GM12878 (cell line): Measurements from ENCODE around the gene MYLK4. TPM values are rescaled to one million over a fixed set of nuclear protein-coding genes. Genes with fewer than 3 reads are reported as not detected.

Experiments used
- ATAC-seq: fragments of 200-7000 bp; cut with Tn5 transposase; 3 replicates; pipeline ENCODE4 v1.9.1; 2020; ENCODE audit warnings: mild to moderate bottlenecking, moderate library complexity
- BruUV-seq: library from RNA; stranded (reverse); fragments of 400-500 nt; replicated peaks from 2 replicates; lab custom pipeline; 2021; lab: Mats Ljungman, UMichigan
- CTCF ChIA-PET: fragments of 300-600 bp; sonication (Branson Sonifier 250); formaldehyde crosslinking; extraction: SDS; loops from one replicate; lab custom pipeline; 2021; ENCODE audit warnings: inconsistent platforms; lab: Yijun Ruan, JAX
- POLR2A ChIA-PET: fragments of 350-600 bp; formaldehyde crosslinking; extraction: SDS; loops from one replicate; lab custom pipeline; 2021; ENCODE audit warnings: inconsistent platforms; lab: Charles Lee
- RAD21 ChIA-PET: fragments of 300-600 bp; sonication (Branson Sonifier 250); formaldehyde crosslinking; loops from one replicate; lab custom pipeline; 2023; ENCODE audit warnings: antibody characterized with exemption; ENCODE audit not compliant: unreplicated experiment; lab: Charles Lee
- SMC1A ChIA-PET: fragments of 300-600 bp; sonication (Branson Sonifier 250); formaldehyde crosslinking; loops from one replicate; lab custom pipeline; 2023; ENCODE audit not compliant: unreplicated experiment, uncharacterized antibody; lab: Charles Lee
- DNase-seq: peaks from one replicate; pipeline ENCODE4 v3.0.0-alpha.2; 2011; ENCODE audit warnings: low read depth, low spot score
- FAIRE-seq: peaks from 3 replicates; lab custom pipeline; 2011; peaks lifted over from hg19 to GRCh38; lab: Jason Lieb, UNC
- H2AFZ ChIP-seq: 2 replicates; pipeline ENCODE4 v1.6.0; 2011; ENCODE audit warnings: low read depth, low read length, control low read depth; ENCODE audit not compliant: control insufficient read depth
- H3K27ac ChIP-seq: 2 replicates; pipeline ENCODE4 v1.5.1; 2011; ENCODE audit warnings: control low read depth; ENCODE audit not compliant: control insufficient read depth, insufficient read depth
- H3K27me3 ChIP-seq, 2 experiments: replicated peaks in 1 of 2; 2 replicates each; pipeline versions ENCODE4 v1.6.0 to v1.6.1; 2011; ENCODE audit warnings: low read length in 1 of 2; ENCODE audit not compliant: control insufficient read depth in 2 of 2, insufficient read depth in 2 of 2
- H3K36me3 ChIP-seq, 2 experiments: 2 replicates each; pipeline ENCODE4 v1.5.1; 2011; ENCODE audit warnings: low read length in 1 of 2; ENCODE audit not compliant: control insufficient read depth in 2 of 2, insufficient read depth in 2 of 2
- H3K4me1 ChIP-seq: 2 replicates; pipeline ENCODE4 v1.6.1; 2011; ENCODE audit warnings: mild to moderate bottlenecking, low read length, moderate library complexity, mixed read lengths; ENCODE audit not compliant: control insufficient read depth, insufficient read depth
- H3K4me2 ChIP-seq: 2 replicates; pipeline ENCODE4 v1.6.0; 2011; ENCODE audit warnings: control low read depth; ENCODE audit not compliant: control insufficient read depth, insufficient read depth
- H3K4me3 ChIP-seq: fragments of 200-600 bp; sonication (generic); 2 replicates; pipeline ENCODE4 v1.5.1; 2016
- H3K79me2 ChIP-seq: 2 replicates; pipeline ENCODE4 v1.6.0; 2011; ENCODE audit warnings: low read length; ENCODE audit not compliant: control insufficient read depth, insufficient read depth
- H3K9ac ChIP-seq: 2 replicates; pipeline ENCODE4 v1.8.0; 2011; ENCODE audit warnings: low read length, control low read depth, mixed read lengths; ENCODE audit not compliant: control insufficient read depth, insufficient read depth
- H3K9me3 ChIP-seq: replicated peaks from 3 replicates; pipeline ENCODE4 v1.5.1; 2011; ENCODE audit warnings: mild to moderate bottlenecking, low read length; ENCODE audit not compliant: control insufficient read depth, insufficient read depth
- H4K20me1 ChIP-seq: 2 replicates; pipeline ENCODE4 v1.6.0; 2011; ENCODE audit not compliant: control insufficient read depth, insufficient read depth
- HSF1 ChIP-seq: fragments of 150-350 bp; IDR thresholded peaks from 2 replicates; pipeline ENCODE4 v1.6.1; 2014; ENCODE audit warnings: mild to moderate bottlenecking, low read depth, low read length
- JUND ChIP-seq: IDR thresholded peaks from 2 replicates; pipeline ENCODE4 v1.6.1; 2012; ENCODE audit warnings: low read depth, mild to moderate bottlenecking, low read length, improper control_type of control experiment, moderate library complexity
- KAT2A ChIP-seq: conservative IDR thresholded peaks from 2 replicates; pipeline ENCODE4 v1.6.1; 2011; ENCODE audit warnings: low read depth, low read length; ENCODE audit not compliant: control insufficient read depth
- MLLT1 ChIP-seq: fragments of 450-650 bp; IDR thresholded peaks from 2 replicates; pipeline ENCODE4 v1.6.1; 2016; ENCODE audit warnings: mild to moderate bottlenecking
- TBL1XR1 ChIP-seq: IDR thresholded peaks from 2 replicates; pipeline ENCODE4 v1.6.1; 2012; ENCODE audit warnings: low read depth, low read length, improper control_type of control experiment
- TCF12 ChIP-seq: IDR thresholded peaks from 2 replicates; pipeline ENCODE4 v1.6.1; 2011; ENCODE audit warnings: low read depth, mild to moderate bottlenecking, low read length
- ZBTB33 ChIP-seq: fragments of 450-650 bp; IDR thresholded peaks from 2 replicates; pipeline ENCODE4 v1.6.1; 2017; ENCODE audit warnings: mild to moderate bottlenecking
- WGBS: methylation state at CpG from one replicate; pipeline ENCODE4 v1.1.6; 2016; ENCODE audit warnings: low lambda C conversion rate; ENCODE audit not compliant: insufficient replicate concordance, insufficient coverage; ENCODE audit errors: missing lambda C conversion rate; 5-methylcytosine and 5-hydroxymethylcytosine counted together
- in situ Hi-C: fragments of 300-500 bp; cut with MboI; formaldehyde crosslinking; loops from 9 replicates; pipeline ENCODE4 v1.14.3; 2018; ENCODE audit warnings: mixed read lengths
- intact Hi-C: fragments of 100-400 bp; cut with micrococcal nuclease; formaldehyde crosslinking; loops from one replicate; pipeline ENCODE4 v1.14.2; 2022; ENCODE audit not compliant: unreplicated experiment
- polyA plus RNA-seq, 11 experiments: library from polyadenylated mRNA; depleted of rRNA in 4 of 11; unstranded in 6 of 11; stranded (reverse) in 5 of 11; fragments of >200 nt; fragmentation: Nextera tagmentation in 4 of 11; fragmentation: Illumina TruSeq in 1 of 11; extraction: Ambion mirVana in 4 of 11; extraction: Trizol in 1 of 11; gene quantifications; 1 replicate in 1 of 11; 2 replicates in 10 of 11; pipeline versions ENCODE4 v1.2.1 to v1.2.3, GENCODE V29; 2011 to 2016; ENCODE audit warnings: inconsistent platforms in 2 of 11, missing spikeins in 2 of 11, low read depth in 1 of 11
- total RNA-seq, 4 experiments: library from RNA; depleted of rRNA in 3 of 4; stranded (reverse); fragments of >200 nt in 3 of 4; fragmentation: Illumina TruSeq in 1 of 4; extraction: Trizol in 1 of 4; gene quantifications; 2 replicates each; pipeline versions ENCODE4 v1.2.1 to v1.2.3, GENCODE V29; 2013 to 2021

Gene MYLK4
- total and polyA plus RNA-seq, 10 of the 15 experiments (the other 5 are each of a cell fraction or from before 2014, with no cell fraction given) = under 0.01 to 0.09 (median 0.05) TPM; not detected in 1

- no peak overlapping the region for H3K9ac ChIP-seq
- ChIA-PET SMC1A (interaction anchor here (0.9 to 4.0 kb wide), 5 partner anchors 12 to 160 kb away, joined by 3 to 20 read pairs (median 5); no protein-coding TSS in a partner anchor), RAD21 (interaction anchor here (1.2 kb wide), 1 partner anchor 122 kb away, joined by 3 read pairs; no protein-coding TSS in a partner anchor), POLR2A (no interaction called here), CTCF (interaction anchor here (0.6 to 3.2 kb wide), 4 partner anchors 11 to 602 kb away, joined by 3 to 18 read pairs (median 5); no protein-coding TSS in a partner anchor)
- H3K9me3 ChIP-seq = no peaks in the 10 kb centered on the region
- DNase-seq = no peak
- no peaks in the 10 kb centered on the region for H3K79me2 ChIP-seq
- no TSS peak for BruUV-seq
- no peak for ATAC-seq
- FAIRE-seq = no peak
- 41% methylated on average over 3 of the region's 3 CpGs for WGBS
- no peaks in the 10 kb centered on the region for H3K36me3 ChIP-seq
- H4K20me1 ChIP-seq = no peaks in the 10 kb centered on the region
- no peak overlapping the region for H3K4me3 ChIP-seq
- in situ Hi-C loops = loop anchor here (10.0 kb wide), 1 partner anchor 1162 kb away; no protein-coding TSS in a partner anchor
- H3K4me1 ChIP-seq = no peaks in the 10 kb centered on the region
- no peak for TF ChIP-seq ZBTB33
- no peak for TF ChIP-seq KAT2A
- TF ChIP-seq JUND = no peak
- no peak for TF ChIP-seq TCF12
- TF ChIP-seq TBL1XR1 = no peak
- no peak for TF ChIP-seq MLLT1
- no peak for TF ChIP-seq HSF1
- H3K27me3 ChIP-seq = peaks cover 0 to 8% of the 10 kb centered on the region in 2 experiments; a peak in 2 of 4 replicates
- H3K4me2 ChIP-seq = no peak overlapping the region
- H3K27ac ChIP-seq = no peak overlapping the region
- intact Hi-C loops = no loop called here
- H2AFZ ChIP-seq = no peak overlapping the region
These were observed 6.0 kb upstream of the MYLK4 start for GRCh38 chr6:2756687-2757224.
